NCI-H1417 (cell line): Measurements from ENCODE around the gene SNED1.

Experiments used
- DNase-seq, 3 experiments: peaks; one replicate each; lab custom pipeline; 2025; lab: John Stamatoyannopoulos, UW

The SNED1 gene

DNA sequence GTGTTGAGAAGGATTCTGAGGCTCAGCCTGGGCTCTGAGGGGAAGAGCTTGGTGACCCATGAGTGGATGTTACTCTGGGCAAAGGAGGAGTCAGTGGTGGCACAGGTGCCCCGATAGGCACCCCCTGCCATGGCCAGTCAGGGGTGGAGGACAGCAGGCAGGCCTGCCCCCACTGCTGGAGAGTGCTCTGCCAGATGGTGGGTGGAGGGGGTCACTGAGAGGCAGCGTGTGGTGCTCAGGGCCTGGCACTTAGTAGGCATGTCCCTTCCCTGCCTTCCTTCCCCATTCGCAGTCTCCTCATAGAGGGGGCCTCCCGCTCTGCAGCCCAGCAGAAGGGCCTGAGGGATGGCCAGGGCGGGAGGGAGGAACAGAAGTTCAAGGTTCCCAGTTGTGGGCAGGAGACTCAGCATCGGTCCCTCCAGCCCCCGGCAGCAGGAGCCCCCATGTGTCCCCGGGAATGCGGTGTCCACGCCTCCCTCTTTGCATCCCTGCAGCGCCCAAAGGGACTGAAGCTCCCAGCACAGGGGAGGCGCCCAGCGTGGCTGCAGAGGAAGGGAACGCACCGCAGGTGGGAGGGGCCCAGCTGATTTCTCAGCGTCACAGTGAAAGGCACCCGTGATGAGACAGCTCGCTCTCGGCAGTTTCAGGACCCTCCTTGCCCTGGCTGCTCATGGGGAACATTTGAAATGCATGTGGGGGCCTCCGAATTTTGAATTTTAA is 5.7 kb upstream of the SNED1 start:
- DNase-seq = no peak

DNA sequence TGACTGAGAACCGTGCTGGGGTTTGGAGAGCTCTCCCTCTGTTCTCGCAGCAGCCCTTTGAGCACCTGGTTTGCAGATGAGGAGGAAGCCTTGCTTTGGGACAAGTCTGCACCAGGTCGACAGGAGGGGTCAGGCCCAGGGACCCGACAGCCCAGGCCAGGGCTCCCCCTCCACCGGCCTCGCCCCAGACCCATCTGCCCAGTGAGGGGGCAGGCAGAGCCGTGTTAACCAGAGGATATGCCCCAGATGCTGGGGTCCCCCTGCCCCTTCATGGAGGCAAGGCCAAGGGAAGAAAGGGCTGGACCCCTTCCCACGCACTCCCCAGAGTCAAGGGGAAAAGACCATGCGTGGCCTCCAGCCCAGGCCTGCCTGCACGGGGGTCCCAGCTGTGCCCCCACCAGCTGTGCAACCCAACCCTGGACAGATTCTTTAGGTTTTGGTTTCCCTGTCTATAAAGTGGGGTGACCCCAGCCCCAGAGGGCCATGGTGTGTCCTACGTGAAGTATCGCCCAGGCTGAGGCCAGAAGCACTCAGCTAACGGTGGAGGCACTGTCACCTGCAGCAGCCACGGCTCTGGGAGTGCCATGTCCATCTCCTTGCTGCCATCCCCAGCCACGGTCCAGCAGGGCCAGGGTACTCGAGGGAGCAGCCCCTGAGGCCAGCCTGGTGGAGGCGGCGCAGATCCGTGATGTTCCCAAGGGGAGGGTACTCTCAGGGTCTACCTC is 4.8 kb upstream of the SNED1 start:
- no peak for DNase-seq

DNA sequence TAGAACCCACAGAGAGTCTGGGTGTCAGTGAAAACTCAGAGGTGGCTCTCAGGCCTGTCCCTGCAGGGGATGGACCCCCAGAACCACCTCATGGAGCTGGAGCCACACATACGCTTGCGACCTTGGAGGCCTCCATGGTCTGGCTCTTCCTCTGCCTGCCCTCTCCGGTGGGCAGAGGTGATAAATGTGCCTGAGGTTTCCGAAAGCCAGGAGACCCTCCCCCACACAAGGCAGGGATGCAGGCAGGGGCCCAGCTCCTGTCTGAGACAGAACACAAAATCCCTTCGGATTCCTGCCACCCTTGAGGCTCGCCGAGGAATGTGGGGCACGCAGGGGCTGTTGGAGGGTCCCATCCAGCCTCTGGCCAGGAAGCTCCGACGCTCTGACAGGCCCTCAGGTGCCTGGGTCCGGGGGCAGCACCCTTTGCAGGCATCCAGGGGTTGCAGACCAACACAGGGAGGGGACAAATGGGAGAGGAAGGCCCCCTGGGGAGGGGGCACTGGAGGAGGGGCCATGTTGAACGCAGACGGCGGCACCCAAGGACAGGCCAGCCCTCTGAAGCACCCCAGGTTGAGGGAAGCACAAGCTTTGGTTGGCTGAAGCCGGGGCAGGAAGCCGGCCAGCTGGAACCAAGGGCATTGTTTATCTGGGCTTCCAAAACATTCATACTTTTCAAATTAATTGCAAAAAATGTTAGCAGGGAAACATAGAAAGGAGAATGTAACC is 4.1 kb upstream of the SNED1 start:
- DNase-seq = no peak

DNA sequence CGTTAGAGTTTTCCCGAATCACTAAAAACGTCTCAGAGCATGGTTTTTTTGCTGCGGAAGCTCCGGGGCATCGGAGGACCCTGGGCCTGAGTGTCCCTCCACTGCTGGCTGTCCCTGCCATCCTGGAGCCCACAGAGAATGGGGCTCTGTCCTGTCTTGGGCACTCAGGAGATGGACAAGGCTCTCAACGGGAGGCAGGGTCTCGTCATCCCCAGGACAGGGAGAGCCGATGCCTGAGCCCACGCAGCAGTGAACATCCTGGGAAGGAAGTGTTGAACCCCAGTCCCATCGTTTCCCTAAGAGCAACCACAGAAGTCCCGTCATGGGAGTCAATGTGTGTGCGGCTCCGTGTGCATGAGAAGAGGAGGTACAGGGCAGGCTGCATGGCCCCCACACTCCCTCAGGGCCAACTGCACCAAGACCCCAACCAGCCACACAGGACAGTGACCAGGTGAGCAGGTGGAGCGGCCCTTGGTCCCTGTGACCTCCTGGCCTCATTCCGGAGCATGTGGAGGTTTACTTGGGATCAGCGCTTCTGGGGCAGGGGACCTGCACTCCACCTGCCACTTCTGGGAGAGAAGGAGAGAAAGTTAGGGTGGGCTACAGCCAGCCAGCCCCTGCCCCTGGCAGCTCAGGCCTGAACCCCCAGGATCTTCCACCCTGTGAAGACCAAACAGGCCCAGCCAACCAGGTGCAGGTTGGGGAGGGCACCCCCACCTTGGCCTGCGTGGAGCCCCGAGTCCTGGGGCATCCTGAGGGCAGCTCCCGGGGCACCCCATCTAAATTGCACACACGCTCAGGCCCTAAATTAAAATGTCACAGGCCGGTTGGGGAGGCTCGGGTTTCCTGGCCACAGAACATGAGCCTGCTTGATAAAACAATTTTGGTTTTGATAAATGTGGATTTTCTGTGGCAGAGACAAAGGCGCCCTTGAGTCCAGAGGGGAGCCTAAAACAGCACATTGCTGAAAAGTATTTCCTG is 3.1 kb upstream of the SNED1 start:
- no peak for DNase-seq

DNA sequence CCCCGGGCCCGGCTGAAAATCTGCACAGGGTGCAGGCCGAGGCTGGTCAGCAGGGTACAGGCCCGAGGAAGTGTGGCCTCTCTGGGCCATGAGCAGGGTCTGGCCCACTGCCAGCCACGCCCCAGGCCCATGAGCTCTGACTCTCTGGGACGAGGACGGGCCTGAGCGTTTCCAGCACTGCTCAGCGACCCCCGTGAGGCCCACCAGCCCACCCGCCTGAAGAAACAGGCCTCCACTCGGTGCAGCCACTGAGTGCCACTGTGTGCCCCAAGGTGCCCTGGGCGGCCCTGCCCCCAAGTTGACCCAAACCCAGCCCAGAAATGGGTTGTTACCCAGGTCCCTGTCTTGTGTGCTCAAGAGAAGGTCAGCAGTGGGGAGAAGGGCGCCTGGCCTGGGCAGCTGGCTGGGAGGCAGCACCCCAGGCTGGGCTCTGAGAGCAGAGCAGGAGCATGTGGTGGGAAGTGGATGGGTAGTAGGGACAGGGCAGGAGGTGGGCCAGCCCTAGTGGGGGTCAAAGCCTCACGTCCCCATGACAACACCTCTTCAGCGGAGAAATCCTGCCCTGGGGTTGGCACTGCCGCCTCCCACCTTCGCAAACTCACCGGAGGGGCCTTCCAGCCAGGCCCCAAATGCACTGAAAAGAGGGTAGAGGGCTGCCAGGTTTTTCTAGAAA is 2.1 kb upstream of the SNED1 start:
- no peak for DNase-seq

DNA sequence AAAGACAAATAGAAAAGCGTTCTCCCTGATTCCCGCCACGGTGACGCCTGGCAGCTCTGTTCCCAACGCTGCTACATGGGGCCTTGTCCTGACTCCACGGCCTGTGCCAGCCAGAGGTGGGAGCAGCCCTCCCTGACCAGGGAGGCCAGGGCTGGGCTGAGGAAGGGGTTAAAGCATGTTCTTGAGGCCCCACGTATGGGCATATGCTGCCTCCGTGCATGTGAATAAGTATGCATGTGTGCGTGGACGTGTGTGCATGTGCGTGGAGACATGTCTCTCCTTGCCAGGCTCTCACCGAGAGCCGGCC is 1.6 kb upstream of the SNED1 start:
- DNase-seq = no peak

DNA sequence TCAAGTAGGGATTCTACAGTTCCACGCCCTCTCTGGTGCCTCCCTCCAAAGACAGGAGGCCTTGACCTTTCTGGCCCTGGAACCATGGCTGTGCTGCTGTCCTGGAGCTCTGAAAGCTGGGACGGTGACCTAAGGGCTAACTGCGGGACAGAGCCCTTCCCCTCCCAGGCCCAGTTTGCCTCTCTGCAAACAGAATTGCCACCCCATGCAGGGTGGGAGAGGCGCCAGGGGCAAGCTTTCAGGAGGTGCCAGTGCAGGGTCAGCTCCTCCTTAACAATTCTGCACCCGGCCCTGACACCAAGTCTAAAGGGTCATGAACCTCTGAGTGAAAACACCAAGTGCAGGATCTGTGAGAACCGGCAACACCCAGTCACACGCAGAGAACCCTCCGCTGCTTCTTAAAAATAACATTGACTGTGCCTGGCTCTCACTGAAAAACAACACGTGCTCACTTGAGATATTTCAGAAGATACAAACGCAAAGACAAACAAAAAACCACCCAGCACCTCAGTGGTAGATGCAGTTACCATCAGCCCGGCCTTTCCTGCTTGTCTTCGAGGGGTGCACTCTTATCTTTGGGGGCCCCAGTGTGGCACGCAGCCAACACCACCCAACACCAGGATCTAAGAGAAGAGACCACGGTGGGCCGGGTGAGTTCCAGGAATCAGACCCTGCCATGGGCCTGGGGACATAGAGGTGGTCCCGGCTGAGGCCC is 1.1 kb upstream of the SNED1 start:
- DNase-seq = no peak

DNA sequence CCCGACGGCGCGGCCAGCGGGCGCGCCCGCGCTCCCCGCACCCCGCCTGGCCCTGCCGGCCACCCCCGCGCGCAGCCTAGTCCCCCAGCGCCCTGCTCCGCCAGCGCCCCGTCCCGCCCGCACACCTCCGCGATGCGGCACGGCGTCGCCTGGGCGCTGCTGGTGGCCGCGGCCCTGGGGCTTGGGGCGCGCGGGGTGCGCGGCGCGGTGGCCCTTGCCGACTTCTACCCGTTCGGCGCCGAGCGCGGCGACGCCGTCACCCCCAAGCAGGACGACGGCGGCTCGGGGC is 232 bp downstream of the SNED1 start:
- DNase-seq = no peak

DNA sequence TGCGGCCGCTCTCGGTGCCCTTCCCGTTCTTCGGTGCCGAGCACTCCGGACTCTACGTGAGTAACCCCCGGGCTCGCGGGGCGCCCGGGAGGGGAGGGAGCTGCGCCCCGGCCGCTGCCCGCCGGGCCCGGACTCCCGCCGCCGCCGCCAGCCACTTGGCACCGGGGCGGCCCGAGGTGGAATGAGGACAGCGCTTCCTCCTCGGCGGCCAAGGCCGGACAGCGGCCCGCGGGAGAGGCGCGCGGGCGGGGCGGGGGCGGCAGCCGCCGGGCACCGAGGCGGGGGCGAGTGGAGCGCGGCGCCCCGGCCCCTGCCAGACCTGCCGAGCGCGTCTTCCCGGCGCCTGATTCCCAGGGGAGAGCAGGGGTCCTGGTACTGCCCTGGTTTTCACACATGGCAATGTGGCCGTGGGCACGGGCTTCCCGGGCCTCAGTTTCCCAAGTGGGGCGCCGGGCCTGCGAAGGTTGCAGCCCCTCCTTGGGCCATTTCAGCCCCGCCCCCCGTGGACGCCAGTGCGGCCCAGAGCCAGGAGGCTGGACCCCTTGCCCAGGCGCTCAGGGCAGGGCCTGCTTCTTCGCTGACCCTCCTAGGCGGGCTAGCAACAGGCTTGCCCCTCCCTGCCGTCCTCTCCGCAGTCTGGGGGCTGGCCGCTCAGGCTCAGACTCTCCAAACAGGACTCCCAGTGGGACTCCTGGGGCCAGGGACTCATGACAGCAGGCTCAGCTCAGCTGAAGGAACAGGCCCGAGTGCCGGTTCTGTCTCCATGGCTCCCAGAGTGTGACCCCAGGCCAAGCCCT is 775 bp downstream of the SNED1 start:
- no peak for DNase-seq

DNA sequence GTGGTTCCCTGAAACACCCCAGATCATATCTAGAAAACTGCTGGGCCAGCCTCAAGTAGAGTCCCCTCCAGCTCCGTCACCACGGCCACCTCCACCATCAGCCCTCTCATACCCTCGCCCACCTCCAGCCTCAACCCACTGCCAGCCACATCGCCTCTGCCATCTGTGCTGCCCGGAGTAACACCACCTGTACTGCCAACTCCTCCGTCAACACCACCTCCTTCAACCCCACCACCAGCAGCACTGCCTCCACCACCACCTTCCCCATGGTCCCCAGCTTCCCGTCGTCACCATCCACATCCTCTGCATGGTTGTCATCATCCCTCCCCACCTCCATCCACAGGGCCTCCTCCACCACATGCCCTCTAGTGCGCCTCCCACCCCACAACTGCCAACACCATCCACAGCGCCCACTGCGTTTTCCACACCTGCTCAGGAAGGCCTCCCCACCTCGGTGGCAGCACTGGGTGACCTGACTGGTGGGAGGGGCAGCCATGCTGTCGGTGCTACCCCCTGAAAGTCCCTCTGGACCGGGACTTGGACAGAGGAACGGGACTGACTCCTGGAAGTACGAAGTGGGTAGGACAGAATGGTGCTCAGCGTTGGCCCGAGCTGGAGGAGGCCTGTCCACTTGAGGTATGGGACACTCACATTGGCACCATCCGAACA is 1.6 kb downstream of the SNED1 start:
- no peak for DNase-seq

DNA sequence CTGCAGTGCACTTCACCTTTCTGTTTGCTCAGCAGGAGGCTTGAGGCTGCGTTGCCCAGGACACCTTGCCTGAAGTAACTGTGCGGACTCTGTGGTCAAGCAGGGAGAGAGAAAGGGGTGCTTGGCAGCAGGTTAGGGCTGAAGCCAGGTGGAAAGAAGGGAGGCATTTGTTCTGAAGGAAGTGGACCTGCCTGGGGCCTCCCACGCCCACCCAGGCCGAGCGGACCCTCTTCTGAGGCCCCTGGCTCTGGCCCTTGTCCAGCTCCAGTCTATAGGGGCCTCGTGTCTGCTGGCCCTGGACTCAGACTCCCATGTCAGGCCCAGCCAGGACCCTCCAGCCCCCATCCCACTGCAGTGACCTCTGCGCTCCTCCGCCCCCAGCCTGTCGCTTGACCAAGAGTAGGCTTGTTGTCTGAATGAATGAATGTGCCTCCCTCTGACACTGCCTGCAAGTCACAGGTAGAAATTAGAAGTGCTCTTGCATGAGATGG is 2.5 kb downstream of the SNED1 start:
- DNase-seq = peak in 1 of 3 experiments; percentile 80

DNA sequence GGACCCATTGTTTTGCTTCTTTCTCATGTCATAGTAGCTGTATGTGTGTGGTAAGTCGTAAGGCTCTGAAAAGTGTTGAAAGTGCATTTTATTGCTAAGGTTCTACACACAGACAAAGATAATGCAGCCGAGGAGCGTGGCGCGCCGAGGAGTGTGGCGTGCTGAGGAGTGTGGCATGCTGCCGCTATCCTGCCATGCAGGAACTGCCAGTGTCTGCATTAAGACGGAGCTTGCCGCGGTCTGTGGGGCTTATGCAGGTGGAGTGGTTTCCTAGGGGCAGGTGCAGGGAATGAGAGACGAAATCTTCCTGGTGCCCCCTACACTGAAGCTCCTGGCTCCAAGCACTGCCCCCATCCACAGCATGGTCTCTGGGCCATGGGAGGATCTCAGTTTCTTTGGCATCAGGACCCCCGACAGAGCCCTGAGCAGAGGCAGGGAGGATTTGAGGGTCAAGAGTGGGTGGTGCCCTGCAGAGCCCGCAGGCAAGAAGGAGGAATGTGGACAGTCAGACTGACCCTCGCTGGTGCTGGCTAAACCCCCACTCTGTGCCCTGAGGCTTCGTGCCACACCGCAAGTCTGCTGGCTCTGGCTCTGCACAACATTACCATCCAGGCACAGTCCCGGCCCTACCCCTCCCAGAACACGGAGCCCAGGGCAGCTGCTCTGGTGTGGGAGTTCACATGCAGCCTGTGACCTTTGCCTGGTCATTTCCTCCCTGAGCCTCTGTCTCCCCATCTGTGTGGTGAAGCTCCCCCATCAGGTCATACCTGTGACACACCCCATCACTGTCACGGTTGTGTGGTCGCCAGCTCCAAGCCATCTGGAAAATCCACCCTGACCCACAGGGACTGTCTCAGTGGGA is 3.2 kb downstream of the SNED1 start:
- DNase-seq = no peak

DNA sequence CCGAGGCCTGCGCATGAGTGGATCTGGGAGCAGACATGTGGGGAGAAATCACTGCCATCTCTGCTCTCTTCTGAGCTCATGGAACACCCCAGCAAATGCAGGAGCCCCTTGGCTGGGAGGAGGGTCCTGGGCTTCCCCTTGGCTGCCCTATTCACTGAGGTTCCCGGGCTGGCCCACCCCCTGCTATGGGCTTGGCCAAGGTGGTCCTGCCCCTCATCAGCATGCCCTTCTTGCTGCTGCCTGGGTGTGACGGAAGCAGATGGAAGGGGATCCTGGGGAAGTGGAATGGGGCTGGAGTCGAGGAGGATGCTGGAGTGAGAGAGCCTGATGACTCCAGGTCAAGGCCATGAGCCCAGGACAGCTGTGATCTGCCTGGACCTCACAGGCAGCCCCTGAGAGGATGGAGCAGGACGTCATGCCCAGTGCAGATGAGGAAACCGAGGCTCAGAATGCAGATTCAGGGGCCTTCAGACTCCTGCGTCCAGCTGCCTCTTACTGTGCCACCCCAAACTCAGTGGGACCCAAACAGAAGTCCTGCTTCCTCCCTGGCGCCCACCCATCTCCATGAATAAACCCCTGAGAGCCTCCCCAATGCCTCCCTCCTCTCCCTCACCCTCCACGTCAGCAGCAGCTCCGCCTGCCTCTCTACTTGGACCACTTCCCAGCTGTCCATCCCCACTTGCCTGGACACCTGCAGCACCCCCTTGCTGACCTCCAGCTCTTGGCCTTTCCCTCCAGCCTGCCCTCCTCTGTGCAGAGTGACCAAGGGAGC is 4.0 kb downstream of the SNED1 start:
- no peak for DNase-seq

DNA sequence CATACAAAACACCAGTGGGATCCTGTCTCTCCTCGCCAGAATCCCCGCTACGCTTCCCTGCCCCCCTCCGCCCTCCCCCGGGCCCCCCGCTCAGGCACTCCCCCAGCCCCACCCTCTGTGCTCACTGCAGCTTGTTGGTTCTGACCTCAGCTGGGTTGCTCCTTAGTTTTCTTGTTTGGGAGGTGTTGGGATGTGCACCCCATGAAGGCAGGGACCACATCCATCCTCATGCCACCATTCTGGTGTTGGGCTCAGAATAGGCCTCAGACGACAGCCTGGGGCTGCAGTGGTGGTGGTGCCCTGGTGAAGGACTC is 4.6 kb downstream of the SNED1 start:
- DNase-seq = no peak

DNA sequence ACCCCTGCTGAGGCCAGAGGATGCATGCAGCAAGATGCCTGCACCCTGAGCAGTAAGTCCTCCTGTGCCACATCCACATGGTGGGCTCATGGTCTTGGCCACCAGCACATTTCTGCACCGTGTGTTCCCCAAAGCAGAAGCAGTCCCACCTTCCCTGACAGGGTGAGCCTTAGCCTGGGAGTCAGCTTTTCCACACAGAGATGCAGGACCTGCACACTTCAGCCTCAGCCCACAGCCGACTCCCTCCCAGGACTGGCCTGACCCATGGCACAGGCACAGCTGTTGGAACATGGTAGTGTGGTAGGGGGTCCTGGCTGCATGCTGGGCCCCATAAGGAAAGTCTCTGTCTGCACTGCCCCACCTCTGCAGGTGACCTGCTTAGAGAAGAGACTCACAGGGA is 5.0 kb downstream of the SNED1 start:
- DNase-seq = no peak

DNA sequence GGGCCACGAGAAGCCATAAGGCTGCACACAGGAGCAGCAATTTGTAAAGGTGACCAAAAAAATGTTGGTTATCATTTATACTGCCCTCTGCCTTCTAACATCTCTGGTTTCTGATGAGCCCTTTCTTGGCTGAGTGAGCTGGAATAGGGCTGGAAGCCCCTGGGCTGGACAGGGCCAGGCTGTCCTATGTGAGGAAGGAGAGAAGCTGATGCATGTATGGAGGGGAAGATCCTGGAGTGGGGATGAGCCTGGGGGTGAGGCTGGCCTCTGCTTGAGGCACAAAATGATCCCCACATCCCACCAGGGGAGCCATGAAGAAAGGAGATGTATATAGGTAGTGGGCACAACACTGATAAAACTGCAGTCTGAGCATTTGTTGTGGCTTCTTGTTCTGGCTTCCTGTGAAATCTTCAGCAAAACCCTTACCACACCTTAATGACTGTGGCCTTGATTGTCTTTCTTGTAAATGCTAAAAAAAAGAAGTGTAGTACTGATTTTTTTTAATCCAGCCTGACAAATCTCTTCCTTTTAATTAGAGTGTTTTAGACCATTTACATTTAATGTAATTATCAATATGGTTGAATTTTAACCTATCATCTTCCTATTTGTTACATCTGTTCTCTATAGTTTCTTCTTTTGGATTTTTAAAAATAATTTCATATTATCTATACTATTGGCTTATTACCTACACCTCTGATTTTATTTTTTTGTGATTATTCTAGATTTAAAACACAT is 5.6 kb downstream of the SNED1 start:
- DNase-seq = no peak

DNA sequence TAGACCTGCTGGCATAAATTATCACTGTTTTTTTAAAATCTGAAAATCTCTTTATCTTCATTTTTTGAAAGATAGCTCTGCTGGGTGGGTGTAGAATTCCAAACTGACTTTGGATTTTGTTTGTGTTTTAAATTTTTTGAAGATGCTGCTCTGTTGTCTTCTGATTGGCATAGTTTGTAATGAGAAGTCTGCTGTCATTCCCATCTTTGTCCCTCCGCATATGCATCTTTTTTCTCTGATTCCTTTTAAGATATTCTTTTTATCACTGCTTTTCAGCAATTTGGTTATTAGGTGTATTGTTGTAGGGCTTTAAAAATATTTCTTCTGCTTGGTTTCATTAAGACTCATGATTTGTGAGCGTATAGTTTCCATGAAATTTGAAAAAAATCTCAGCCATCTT is 7.2 kb downstream of the SNED1 start:
- DNase-seq = no peak
